ENCODE data around the gene HEATR9.

DNA sequence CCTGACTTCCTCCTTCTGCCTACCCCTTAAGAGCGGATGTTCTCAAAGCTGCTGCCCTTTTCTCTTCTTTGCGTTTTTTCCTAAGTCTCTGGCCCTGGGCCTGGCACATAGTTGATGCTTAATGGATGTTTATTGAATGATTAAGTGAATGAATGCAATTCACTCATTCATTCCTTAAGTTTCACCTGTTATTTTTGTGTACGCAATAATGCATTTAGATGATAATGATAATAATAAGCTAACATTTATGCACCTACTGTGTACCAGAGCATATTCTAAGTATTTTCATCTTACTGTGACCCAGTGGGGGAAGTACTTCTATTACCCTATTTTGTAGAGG, 7.1 kb upstream of the HEATR9 start:
- TF ChIP-seq, protein P1, sequence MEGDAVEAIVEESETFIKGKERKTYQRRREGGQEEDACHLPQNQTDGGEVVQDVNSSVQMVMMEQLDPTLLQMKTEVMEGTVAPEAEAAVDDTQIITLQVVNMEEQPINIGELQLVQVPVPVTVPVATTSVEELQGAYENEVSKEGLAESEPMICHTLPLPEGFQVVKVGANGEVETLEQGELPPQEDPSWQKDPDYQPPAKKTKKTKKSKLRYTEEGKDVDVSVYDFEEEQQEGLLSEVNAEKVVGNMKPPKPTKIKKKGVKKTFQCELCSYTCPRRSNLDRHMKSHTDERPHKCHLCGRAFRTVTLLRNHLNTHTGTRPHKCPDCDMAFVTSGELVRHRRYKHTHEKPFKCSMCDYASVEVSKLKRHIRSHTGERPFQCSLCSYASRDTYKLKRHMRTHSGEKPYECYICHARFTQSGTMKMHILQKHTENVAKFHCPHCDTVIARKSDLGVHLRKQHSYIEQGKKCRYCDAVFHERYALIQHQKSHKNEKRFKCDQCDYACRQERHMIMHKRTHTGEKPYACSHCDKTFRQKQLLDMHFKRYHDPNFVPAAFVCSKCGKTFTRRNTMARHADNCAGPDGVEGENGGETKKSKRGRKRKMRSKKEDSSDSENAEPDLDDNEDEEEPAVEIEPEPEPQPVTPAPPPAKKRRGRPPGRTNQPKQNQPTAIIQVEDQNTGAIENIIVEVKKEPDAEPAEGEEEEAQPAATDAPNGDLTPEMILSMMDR (IDR thresholded peaks at IDR 0.05; ENCODE audit: poor library complexity): no peak
- no peak for TF ChIP-seq EZH2 (IDR thresholded peaks at IDR 0.05; ENCODE audit: borderline replicate concordance)

Data from hepatocyte (in vitro differentiated cells).